CD4-positive, alpha-beta memory T cell (primary cell): ENCODE data around the gene COX10. TPM values are rescaled to one million over a fixed set of nuclear protein-coding genes. Genes with fewer than 3 reads are reported as not detected.

Experiments used
- CTCF ChIA-PET: fragments of 350-600 bp; sonication (Branson Sonifier 250); formaldehyde crosslinking; loops from one replicate; lab custom pipeline; 2021; ENCODE audit warnings: inconsistent platforms; ENCODE audit not compliant: partially characterized antibody; lab: Charles Lee
- POLR2A ChIA-PET: fragments of 350-600 bp; sonication (Branson Sonifier 250); formaldehyde crosslinking; loops from one replicate; lab custom pipeline; 2021; ENCODE audit not compliant: partially characterized antibody; lab: Charles Lee
- DNase-seq, 5 donors: peaks; one replicate each; pipeline versions ENCODE4 v3.0.0 to v3.0.0-alpha.2; 2020 to 2022; ENCODE audit warnings: mixed read lengths in 1 of 5
- H3K27ac ChIP-seq: one replicate; pipeline ENCODE4 v1.7.0; 2013; ENCODE audit warnings: low read depth, low read length
- H3K27me3 ChIP-seq: 2 replicates; pipeline ENCODE4 v1.7.0; 2013; ENCODE audit warnings: mild to moderate bottlenecking, low read length, moderate library complexity; ENCODE audit not compliant: insufficient read depth
- H3K36me3 ChIP-seq: 2 replicates; pipeline ENCODE4 v1.7.0; 2013; ENCODE audit warnings: mild to moderate bottlenecking, low read length, moderate library complexity; ENCODE audit not compliant: insufficient read depth
- H3K4me1 ChIP-seq: 2 replicates; pipeline ENCODE4 v1.7.0; 2013; ENCODE audit warnings: mild to moderate bottlenecking, low read length, moderate library complexity; ENCODE audit not compliant: insufficient read depth
- H3K4me3 ChIP-seq, 2 donors: one replicate each; pipeline ENCODE4 v1.7.0; 2013; ENCODE audit warnings: low read length in 2 of 2, mild to moderate bottlenecking in 1 of 2
- H3K9me3 ChIP-seq, 2 donors: one replicate each; pipeline ENCODE4 v1.7.0; 2013; ENCODE audit warnings: low read length in 2 of 2, control low read depth in 1 of 2; ENCODE audit not compliant: control insufficient read depth in 1 of 2
- H3K27ac Mint-ChIP-seq, 7 donors: one replicate each; pipeline ENCODE4 v1.8.0; 2020 to 2021; ENCODE audit warnings: mixed read lengths in 7 of 7, mild to moderate bottlenecking in 6 of 7, inconsistent platforms in 3 of 7, moderate library complexity in 3 of 7
- H3K27me3 Mint-ChIP-seq, 2 donors: one replicate each; pipeline ENCODE4 v1.8.0; 2020 to 2021; ENCODE audit warnings: mixed read lengths in 2 of 2
- H3K36me3 Mint-ChIP-seq, 2 donors: one replicate each; pipeline ENCODE4 v1.8.0; 2020 to 2021; ENCODE audit warnings: mixed read lengths in 2 of 2, inconsistent platforms in 1 of 2, mild to moderate bottlenecking in 1 of 2
- H3K4me1 Mint-ChIP-seq, 4 donors: one replicate each; pipeline ENCODE4 v1.8.0; 2020 to 2021; ENCODE audit warnings: mixed read lengths in 4 of 4, mild to moderate bottlenecking in 1 of 4
- H3K4me3 Mint-ChIP-seq, 8 donors: one replicate each; pipeline ENCODE4 v1.8.0; 2020 to 2021; ENCODE audit warnings: mixed read lengths in 8 of 8, mild to moderate bottlenecking in 7 of 8, moderate library complexity in 6 of 8, inconsistent platforms in 3 of 8
- H3K9me3 Mint-ChIP-seq, 8 donors: one replicate each; pipeline ENCODE4 v1.8.0; 2020 to 2021; ENCODE audit warnings: mixed read lengths in 8 of 8, mild to moderate bottlenecking in 5 of 8, inconsistent platforms in 3 of 8, moderate library complexity in 1 of 8
- intact Hi-C: fragments of 100-400 bp; cut with micrococcal nuclease; formaldehyde crosslinking; loops from one replicate; pipeline ENCODE4 v1.15.1; 2023
- polyA plus RNA-seq, 2 donors: library from polyadenylated mRNA; unstranded; fragments of 300-500 nt; fragmentation: Illumina TruSeq; gene quantifications; one replicate each; pipeline ENCODE4 v1.2.3, GENCODE V29; 2021
- total RNA-seq, 2 experiments: library from RNA; stranded (reverse); gene quantifications; one replicate each; pipeline ENCODE4 v1.2.3, GENCODE V29; 2021

Gene COX10
- total and polyA plus RNA-seq, 4 experiments from 2014 or later = 16.9 to 34.8 (median 20.4) TPM

- Mint-ChIP-seq H3K4me3 (no peak overlapping the region), H3K36me3 (peaks cover 0 to 7% of the 10 kb centered on the region in 2 donors), H3K27me3 (no peaks in the 10 kb centered on the region), H3K4me1 (peaks cover 22 to 49% (median 32%) of the 10 kb centered on the region in 4 donors), H3K27ac (peak overlapping the region in 1 of 7 donors; percentile 27), H3K9me3 (no peaks in the 10 kb centered on the region)
- Histone ChIP-seq H3K4me3 (no peak overlapping the region), H3K27ac (no peak overlapping the region), H3K27me3 (no peaks in the 10 kb centered on the region), H3K4me1 (peaks cover 19% of the 10 kb centered on the region), H3K9me3 (no peaks in the 10 kb centered on the region), H3K36me3 (no peaks in the 10 kb centered on the region)
- DNase-seq = no peak
- POLR2A ChIA-PET = no interaction called here
- CTCF ChIA-PET = interaction anchor here (0.9 kb wide), 1 partner anchor 9 kb away, joined by 3 read pairs; no protein-coding TSS in a partner anchor
- intact Hi-C loops = no loop called here
Measured at GRCh38 chr17:14042411-14042810, 26.9 kb upstream of the COX10 start.

DNA sequence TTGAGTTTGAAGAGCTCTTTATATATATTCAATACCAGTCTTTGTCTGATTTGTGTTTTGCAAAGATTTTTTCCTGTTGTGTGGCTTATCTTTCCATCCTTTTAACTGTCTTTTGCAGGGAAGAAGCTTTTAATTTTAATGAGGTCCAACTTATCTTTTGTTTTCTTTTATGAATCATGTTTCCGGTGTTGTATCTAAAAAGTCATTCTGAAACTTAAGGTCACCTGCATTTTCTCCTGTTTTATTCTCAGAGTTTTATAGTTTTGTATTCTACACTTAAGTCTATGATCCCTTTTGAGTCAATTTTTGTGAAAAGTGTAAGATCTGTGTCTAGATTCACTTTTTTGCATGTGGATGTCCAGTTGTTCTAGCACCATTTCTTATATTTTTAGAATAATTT is 24.6 kb upstream of the COX10 start:
- H3K4me1 Mint-ChIP-seq = peaks cover 7 to 38% (median 15%) of the 10 kb centered on the region in 4 donors

DNA sequence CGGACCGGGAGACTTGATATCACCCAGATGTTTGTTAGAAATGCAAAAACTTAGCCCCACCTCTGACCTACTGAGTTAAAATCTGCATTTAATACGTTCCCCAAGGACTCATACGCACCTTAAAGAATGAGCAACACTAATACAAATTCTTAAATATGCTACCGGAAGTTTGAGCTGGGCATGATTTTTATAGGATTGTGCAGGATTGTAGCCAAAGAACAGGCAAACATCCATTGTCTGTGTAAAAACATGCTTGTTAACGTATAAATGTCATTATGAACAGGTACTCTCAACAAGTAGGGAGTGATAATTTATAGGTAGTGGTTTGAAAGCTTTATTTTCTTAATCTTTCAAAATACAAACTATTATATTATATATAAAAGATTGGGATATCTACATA is 22.3 kb upstream of the COX10 start:
- POLR2A ChIA-PET = interaction anchor here (1.2 kb wide), 1 partner anchor 254 kb away, joined by 3 read pairs; the partner anchor contains the start of gene HS3ST3B1
- intact Hi-C loops = no loop called here
- no peaks in the 10 kb centered on the region for H3K27me3 ChIP-seq

More for the DNA sequence above, 24.6 kb upstream of the COX10 start:
- Histone ChIP-seq H3K9me3 (no peaks in the 10 kb centered on the region), H3K27ac (no peak overlapping the region), H3K4me1 (peaks cover 8% of the 10 kb centered on the region), H3K4me3 (no peak overlapping the region), H3K27me3 (no peaks in the 10 kb centered on the region), H3K36me3 (no peaks in the 10 kb centered on the region)
- Mint-ChIP-seq H3K9me3 (no peaks in the 10 kb centered on the region), H3K4me3 (no peak overlapping the region), H3K27ac (peak overlapping the region in 5 of 7 donors; percentile 2 to 37 (median 23)), H3K36me3 (peaks cover 0 to 9% of the 10 kb centered on the region in 2 donors), H3K27me3 (no peaks in the 10 kb centered on the region)
- intact Hi-C loops = no loop called here
- CTCF ChIA-PET = interaction anchor here (0.6 to 1.2 kb wide), 4 partner anchors 11 to 418 kb away, joined by 3 to 4 read pairs (median 3); no protein-coding TSS in a partner anchor
- no peak for DNase-seq
- POLR2A ChIA-PET = no interaction called here

GRCh38 chr17:14047591-14047990 is 21.7 kb upstream of the COX10 start:
- intact Hi-C loops = no loop called here
- POLR2A ChIA-PET = no interaction called here
- Histone ChIP-seq H3K4me3 (no peak overlapping the region), H3K36me3 (no peaks in the 10 kb centered on the region), H3K9me3 (no peaks in the 10 kb centered on the region), H3K27ac (no peak overlapping the region), H3K27me3 (no peaks in the 10 kb centered on the region), H3K4me1 (peaks cover 8% of the 10 kb centered on the region)
- no peak for DNase-seq
- H3K4me3 Mint-ChIP-seq = peak overlapping the region in 1 of 8 donors; percentile 26
- H3K9me3 Mint-ChIP-seq = peaks cover 0 to 1% (median 0%) of the 10 kb centered on the region in 8 donors
- peaks cover 7 to 33% (median 11%) of the 10 kb centered on the region in 4 donors for H3K4me1 Mint-ChIP-seq
- H3K36me3 Mint-ChIP-seq = peaks cover 7 to 27% of the 10 kb centered on the region in 2 donors
- H3K27me3 Mint-ChIP-seq = no peaks in the 10 kb centered on the region
- no peak overlapping the region for H3K27ac Mint-ChIP-seq
- CTCF ChIA-PET = interaction anchor here (0.7 to 1.8 kb wide), 4 partner anchors 9 to 164 kb away, joined by 3 to 5 read pairs (median 4); no protein-coding TSS in a partner anchor

More for the DNA sequence above, 22.3 kb upstream of the COX10 start:
- Histone ChIP-seq H3K4me1 (peaks cover 8% of the 10 kb centered on the region), H3K27ac (no peak overlapping the region), H3K4me3 (no peak overlapping the region), H3K9me3 (no peaks in the 10 kb centered on the region), H3K36me3 (no peaks in the 10 kb centered on the region)
- Mint-ChIP-seq H3K36me3 (peaks cover 7 to 27% of the 10 kb centered on the region in 2 donors), H3K9me3 (peaks cover 0 to 1% (median 0%) of the 10 kb centered on the region in 8 donors), H3K4me3 (no peak overlapping the region), H3K27ac (no peak overlapping the region), H3K4me1 (peaks cover 7 to 33% (median 14%) of the 10 kb centered on the region in 4 donors), H3K27me3 (no peaks in the 10 kb centered on the region)
- CTCF ChIA-PET = interaction anchor here (0.9 to 1.8 kb wide), 2 partner anchors 156 to 165 kb away, joined by 3 to 5 read pairs; no protein-coding TSS in a partner anchor
- no peak for DNase-seq

DNA sequence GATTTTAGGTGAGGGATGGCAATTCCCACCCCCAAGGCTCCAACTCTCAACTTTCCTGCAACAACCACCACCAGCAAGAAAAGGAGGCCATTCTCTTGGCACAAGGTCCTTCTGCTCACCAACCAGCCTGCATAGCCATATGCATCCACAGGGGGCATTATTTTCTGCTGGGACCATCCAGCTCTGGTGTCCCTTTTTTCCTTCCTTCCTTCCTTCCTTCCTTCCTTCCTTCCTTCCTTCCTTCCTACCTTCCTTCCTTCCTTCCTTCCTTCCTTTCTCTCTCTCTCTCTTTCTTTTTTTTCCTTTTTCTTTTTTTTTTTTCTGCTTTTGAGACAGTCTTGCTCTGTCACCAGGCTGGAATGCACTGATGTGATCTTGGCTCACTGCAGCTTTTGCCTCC is 21.1 kb upstream of the COX10 start:
- H3K27me3 Mint-ChIP-seq = no peaks in the 10 kb centered on the region

GRCh38 chr17:14050616-14051015 is 18.7 kb upstream of the COX10 start:
- Mint-ChIP-seq H3K36me3 (peaks cover 9 to 29% of the 10 kb centered on the region in 2 donors), H3K4me3 (no peak overlapping the region), H3K4me1 (peaks cover 0 to 15% (median 5%) of the 10 kb centered on the region in 4 donors), H3K9me3 (peaks cover 0 to 1% (median 0%) of the 10 kb centered on the region in 8 donors), H3K27ac (no peak overlapping the region), H3K27me3 (no peaks in the 10 kb centered on the region)
- no peaks in the 10 kb centered on the region for H3K4me1 ChIP-seq
- intact Hi-C loops = no loop called here
- ChIA-PET CTCF (no interaction called here), POLR2A (no interaction called here)
- H3K9me3 ChIP-seq = no peaks in the 10 kb centered on the region
- H3K4me3 ChIP-seq = no peak overlapping the region
- no peak overlapping the region for H3K27ac ChIP-seq
- no peak for DNase-seq
- no peaks in the 10 kb centered on the region for H3K36me3 ChIP-seq
- no peaks in the 10 kb centered on the region for H3K27me3 ChIP-seq

More for the DNA sequence above, 21.1 kb upstream of the COX10 start:
- CTCF ChIA-PET = interaction anchor here (0.6 to 1.8 kb wide), 5 partner anchors 9 to 238 kb away, joined by 3 to 5 read pairs (median 3); no protein-coding TSS in a partner anchor
- Mint-ChIP-seq H3K36me3 (peaks cover 7 to 27% of the 10 kb centered on the region in 2 donors), H3K4me1 (peaks cover 7 to 33% (median 12%) of the 10 kb centered on the region in 4 donors), H3K27ac (no peak overlapping the region), H3K4me3 (no peak overlapping the region), H3K9me3 (peaks cover 0 to 1% (median 0%) of the 10 kb centered on the region in 8 donors)
- Histone ChIP-seq H3K4me1 (peaks cover 8% of the 10 kb centered on the region), H3K4me3 (no peak overlapping the region), H3K36me3 (no peaks in the 10 kb centered on the region), H3K27me3 (no peaks in the 10 kb centered on the region), H3K9me3 (no peaks in the 10 kb centered on the region), H3K27ac (no peak overlapping the region)
- intact Hi-C loops = no loop called here
- DNase-seq = peak in 1 of 5 donors; percentile 1
- POLR2A ChIA-PET = no interaction called here

DNA sequence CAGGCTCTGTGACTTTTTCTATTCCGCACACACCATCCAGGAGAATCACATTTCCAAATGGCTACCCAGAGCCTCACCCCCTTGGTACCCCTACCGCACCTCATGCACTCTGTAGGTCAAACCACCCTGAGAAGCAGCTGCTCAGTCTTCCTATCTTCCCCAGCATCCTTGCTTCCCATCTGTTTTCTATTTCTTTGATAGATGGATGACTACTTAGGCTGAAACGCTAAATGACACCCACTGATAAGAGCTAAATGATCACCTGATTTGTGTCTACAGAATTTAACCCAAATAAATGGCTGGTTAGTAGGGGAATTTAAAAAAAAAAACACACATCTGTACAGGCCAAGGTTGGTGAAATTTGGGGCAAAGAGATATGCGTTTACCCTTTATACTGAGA is 17.6 kb upstream of the COX10 start:
- H3K27me3 ChIP-seq = no peaks in the 10 kb centered on the region
- Mint-ChIP-seq H3K4me3 (no peak overlapping the region), H3K36me3 (peaks cover 15 to 34% of the 10 kb centered on the region in 2 donors), H3K9me3 (peaks cover 0 to 3% (median 0%) of the 10 kb centered on the region in 8 donors), H3K27me3 (no peaks in the 10 kb centered on the region), H3K4me1 (peaks cover 0 to 8% (median 2%) of the 10 kb centered on the region in 4 donors), H3K27ac (no peak overlapping the region)
- DNase-seq = no peak
- no peak overlapping the region for H3K4me3 ChIP-seq
- H3K9me3 ChIP-seq = no peaks in the 10 kb centered on the region
- H3K4me1 ChIP-seq = no peaks in the 10 kb centered on the region
- ChIA-PET CTCF (no interaction called here), POLR2A (interaction anchor here (0.9 kb wide), 1 partner anchor 153 kb away, joined by 3 read pairs; no protein-coding TSS in a partner anchor)
- no peaks in the 10 kb centered on the region for H3K36me3 ChIP-seq
- H3K27ac ChIP-seq = no peak overlapping the region
- intact Hi-C loops = no loop called here
